ENCODE measurements around the gene TMEM238.

TMEM238 gene

DNA sequence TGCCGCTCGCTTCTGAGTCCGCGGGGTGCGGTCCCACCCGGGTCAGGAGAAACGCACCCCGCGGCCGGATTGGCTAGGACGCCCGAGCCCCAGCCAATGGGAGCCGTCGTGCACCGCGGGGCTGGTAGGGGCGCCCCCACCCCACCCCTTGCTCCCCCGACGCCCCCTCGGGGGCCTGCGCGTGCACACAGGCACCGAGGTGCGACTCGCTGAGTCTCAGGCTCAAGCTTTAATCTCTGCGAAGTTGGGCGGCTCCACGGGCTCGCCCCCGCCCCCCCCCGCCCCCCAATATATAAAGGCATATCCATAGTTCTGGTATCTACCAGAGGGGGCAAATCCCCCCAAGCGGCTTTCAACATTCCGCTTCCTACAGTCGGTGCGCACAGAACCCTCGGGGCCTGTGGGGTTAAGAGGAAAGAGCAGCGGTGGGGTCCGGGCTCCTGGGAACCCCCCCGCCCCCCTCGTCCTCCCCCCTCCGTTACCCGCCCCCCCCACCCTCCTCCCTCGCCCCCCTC is 29.3 kb downstream of the TMEM238 start, which contains the start of gene COX6B2:
COX6B2 (minus strand) TSS at position 22 of the 515 bp plus-strand sequence. CDS start 198 bp downstream, outside the sequence.
- no peak for DNase-seq

DNA sequence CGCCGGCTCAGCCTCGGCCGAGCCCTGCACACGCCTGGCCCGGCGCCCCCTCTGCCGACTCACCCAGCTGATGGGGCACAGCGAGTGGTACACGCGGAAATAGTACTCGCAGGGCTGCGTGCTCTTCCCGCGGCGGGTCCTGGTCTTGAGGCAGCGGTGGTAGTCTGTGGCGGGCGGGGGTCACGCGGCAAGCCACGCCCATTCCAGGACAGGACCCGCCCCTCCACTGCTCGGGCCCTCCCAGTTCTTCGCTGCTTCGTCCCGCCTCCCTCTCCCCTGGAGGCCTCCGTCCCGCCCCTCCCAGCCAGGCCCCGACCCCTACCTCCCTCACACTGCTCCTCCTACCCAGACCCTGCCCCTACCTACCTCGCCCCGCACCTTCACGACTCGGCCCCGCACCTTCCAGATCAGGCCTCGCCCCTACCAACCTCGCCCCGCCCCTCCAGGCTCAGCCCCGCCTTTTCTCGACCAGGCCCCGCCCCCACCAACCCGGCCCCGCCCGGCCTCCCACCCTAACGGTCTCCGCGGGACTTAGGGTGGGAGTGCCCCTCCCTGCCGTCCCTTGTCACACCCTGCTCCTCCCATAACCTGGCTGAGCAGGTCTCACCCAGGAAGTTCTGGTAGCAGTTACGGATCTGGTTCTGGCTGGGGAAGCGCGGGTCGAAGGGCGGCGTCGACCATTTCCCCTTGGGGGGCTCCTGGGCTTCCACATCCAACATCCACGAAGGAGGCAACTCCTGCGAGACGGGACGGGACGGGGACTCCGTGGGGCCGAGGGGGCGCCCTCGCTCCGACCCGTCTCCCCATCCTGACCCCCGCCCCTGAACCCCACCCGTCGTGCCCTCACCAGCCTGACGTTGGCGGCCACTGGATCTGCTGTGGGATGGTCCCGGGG is 30.0 kb downstream of the TMEM238 start:
- no peak for DNase-seq

DNA sequence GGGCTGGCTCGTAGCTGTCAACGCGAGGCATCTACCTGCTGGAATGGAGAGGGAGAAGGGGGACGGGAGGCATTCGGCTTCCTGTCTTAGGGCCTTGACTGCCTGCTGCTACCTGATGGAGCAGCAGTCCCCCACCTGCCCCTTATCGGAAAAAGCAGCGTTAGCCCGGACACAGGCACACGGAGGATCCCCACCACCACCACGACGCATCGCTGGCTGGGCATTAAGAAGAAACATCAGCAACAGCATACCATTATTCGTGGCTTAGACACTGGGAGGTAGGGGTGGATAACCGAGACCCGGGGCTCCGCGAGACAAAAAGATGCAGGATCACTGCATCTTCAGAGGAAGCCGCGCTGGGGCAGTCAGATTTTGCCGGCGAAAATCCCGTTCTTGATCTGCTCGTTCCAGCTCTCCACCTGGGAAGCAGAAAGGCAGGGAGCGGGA is 30.7 kb downstream of the TMEM238 start:
- DNase-seq, result no peak

DNA sequence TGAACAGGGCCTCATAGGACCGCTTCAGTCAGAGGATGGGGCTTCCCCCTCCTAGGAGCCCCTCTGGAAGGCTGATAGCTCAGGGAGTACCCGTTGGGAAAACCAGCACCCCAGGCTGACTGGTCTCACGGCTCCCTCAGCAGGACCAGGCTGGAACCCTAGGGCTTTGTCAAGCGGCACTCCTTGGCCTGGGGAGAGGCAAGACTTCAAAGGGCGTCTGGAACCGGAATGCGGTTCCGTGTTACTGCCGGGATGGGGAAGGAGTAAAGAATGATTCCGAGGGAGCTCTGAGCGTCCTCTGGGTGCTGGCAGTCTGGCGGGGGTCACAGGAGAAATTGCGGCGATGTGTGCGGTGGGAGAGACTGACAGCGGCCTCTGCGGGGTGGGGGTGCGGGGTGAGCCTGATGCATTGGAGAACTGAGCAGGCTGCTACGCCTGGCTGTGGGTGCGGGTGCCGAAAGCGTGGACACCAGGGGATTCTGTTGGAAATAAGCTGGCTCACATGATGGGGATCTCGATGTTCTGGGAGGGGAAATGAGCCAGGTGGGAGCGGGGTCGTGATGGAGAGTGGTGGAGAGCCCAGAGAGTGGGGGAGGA is 31.4 kb downstream of the TMEM238 start:
- DNase-seq, result no peak

DNA sequence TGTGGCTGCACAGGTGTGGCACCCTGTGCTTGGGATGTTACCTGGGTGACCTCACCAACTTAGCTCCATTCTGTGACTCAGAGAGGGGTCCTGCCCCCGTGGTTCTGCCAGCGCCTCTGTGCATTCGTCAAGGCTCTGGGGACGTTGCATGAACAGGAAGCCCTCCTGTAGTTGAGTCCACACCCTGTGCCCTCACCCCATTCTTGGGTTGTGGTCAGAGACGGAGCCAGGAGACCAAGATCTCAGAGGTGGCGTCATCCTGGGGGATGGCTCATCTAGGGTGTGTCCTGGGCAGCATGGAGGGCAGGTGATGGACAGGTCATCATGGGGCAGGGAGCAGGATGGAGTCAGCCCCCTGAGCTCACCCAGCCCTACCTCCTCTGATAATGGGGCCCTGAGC is 32.1 kb downstream of the TMEM238 start:
- no peak for DNase-seq

DNA sequence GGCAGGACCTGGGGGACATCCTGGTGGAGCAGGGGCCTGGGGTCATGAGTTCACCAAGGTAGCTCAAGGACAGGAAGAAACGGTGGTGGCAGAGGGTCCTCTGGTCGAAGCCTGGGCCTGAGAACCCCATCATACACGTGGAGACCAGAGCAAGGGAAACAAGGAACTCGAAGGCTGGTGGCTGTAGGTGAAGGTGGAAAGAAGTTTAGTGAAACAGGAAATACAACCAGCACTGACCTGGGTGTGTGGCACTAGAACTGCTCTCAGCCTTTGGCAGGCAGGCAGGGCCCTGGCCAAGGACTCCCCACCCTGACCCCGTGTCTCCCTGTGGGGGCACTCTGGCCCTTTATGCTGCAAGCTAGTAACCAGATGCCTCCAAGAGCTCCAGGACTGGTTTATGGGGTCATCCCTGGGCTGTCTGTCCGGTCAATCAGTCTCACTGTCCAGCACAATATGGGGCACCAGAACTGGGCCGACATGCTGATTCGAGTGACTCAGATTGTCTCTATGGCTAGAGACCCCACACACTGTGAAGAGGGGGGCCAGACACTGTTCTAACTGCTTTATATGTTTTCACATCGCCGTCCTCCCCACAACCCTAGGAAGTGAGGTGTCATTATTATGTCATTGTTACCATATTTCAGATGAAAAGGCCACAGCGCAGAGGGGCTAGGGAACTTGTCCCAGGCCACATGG is 33.3 kb downstream of the TMEM238 start:
- no peak for DNase-seq

DNA sequence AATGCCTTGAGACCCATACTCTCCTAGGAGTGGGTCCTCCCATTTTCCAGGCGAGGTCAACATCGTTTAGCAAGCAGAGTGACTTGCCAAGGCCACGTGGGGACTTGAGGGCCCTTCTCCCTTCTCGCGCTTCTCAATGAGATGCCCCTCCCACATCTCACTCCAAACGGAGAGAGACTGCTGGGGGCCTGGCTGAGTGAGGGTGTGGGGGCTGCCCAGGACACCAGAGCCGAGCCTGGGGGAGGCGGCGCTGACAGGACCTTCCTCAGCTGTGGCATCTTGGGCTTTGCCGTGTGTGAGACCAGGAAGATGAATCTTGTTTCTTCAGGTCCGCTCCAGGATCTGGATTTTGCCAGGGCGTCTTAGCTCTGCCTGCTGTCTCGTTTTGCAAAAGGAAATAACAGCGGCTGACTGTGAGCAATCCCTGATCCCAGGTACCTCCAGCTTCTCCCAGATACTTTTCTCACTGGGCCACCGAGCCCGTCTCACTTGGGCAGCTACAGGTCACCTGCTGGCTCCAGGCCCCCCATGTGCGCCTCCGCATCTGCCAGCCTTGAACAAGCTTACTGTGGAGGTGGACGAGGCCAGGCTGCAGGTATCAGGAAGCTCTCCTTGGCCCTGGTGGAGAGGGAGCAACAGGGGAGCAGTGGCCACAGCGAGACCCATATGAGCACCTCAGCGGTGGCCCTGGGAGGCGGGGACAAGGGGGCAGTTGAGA is 35.6 kb downstream of the TMEM238 start:
- peak; percentile 82 for DNase-seq

DNA sequence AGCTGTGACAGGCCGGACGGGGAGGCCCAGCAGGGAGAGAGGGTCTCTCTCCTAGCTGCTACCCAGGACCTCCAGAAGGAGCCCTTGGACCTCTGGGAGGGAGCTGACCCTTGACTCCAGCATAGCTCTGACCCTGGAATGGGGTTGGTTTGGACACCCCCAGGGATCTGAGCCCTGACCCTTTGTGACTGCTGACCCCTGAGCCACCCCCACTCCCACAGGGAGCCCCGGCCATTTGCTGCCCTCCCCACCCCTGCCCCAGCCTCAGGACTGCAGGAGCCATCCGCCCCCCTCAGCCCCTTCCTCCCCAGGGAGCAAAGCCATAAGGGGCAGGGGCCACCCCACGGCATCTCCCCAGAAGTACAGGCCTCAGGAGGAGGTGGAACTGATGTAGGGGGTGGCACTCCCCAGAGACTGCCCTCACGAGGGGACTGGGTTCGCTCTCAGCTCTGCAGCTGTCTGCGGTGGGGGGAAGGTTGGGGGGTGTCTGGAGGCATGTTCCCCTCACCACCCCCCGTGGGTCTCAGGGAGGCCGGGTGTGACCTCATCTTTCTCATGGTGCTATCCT is 36.6 kb downstream of the TMEM238 start:
- no peak for DNase-seq

DNA sequence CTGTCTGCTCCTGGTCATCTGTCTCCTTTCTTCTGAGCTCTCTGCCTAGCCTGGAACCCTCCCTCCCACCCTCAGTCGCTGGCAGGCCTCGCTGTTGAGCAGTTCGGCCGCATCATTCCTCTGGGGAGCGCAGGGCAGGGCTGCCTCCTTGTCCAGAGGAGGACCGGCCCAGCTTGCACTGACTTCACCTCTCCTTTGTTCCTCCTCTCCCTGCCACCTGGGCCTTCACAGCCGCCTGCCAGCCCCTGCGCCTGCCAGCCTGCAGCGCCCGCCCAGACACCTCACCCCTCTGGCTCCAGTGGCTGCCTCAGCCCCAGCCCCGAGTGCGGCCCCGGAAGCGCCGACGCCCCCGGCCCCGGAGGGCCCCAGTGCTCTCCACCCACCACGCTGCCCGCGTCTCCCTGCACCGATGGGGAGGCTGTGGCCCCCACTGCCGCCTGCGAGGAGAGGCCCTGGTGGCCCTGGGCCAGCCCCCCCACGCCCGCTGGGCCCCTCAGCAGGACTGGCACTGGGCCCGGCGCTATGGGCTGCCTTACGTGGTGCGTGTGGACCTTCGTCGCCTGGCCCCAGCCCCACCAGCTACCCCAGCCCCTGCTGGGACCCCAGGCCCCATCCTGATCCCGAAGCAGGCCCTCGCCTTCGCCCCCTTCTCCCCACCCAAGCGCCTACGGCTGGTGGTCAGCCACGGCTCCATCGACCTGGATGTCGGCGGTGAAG is 37.2 kb downstream of the TMEM238 start:
- no peak for DNase-seq

DNA sequence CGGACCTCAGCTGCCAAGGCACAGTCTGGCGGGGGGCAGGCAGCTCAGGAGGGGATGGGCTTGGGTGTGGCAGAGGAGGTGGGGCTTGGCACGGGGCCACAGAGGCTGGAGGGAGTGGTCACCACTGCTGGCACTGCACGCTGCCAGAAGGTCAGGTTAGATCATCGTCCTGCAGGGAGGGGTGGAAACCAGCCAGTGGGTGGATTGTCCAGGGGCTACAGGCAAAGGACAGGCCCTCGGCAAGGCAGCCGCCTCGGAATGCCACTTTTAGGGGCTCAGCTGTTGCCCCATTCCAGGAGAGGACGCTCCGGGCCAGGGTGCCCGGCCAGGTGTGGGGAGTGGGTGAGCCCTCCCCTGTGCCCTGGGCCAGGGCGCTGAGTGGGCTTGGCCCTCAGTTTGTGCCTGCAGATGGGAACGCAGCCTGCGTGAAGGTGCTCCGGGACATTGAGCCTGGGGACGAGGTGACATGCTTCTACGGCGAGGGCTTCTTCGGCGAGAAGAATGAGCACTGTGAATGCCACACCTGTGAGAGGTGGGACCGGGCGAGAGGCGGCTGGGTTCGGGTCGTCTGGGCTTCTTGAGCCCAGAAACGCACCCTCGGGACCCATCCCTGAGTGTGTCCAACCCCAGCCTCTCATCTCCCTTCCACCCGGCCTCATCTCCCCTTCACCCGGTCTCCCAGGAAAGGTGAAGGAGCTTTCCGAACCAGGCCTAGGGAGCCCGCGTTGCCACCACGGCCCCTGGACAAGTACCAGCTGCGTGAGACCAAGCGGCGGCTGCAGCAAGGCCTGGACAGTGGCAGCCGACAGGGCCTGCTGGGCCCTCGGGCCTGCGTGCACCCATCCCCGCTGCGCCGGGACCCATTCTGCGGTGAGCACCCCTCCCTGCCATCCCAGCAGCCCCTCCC is 38.0 kb downstream of the TMEM238 start:
- no peak for DNase-seq

DNA sequence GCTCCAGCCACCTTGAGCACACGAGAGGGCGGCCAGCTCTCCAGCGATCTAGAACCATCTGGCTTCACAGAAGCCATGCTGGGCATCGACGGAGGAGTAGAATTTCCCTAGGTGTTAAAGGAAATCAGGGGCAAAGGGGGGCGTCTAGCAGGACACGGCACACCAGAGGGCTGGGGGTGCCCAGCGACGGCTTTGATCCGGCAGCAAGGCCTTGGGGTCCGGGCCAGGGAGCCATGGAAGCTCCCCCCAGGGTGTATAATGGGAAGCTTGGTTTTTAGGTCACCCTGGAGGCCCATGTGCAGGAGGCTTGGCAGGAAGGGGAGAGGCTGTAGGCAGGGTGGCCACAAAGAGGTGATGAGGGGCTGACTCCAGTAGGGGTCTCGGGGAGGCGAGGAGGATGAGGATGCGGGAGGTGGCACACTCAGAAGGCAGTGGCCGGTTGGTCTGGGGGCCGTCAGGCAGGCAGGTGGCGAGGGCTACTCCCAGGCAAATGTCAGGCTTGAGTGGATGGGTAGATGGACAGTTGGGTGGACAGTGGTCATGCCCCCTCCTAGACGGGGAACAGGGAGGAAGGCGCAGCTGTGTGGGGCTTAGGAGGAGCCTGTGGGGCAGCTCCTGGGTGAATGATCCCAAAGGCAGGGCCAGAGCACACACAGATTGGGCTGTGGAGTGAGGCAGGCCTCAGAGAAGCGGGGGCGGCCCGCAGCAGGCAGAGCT is 38.8 kb downstream of the TMEM238 start:
- DNase-seq, result no peak

DNA sequence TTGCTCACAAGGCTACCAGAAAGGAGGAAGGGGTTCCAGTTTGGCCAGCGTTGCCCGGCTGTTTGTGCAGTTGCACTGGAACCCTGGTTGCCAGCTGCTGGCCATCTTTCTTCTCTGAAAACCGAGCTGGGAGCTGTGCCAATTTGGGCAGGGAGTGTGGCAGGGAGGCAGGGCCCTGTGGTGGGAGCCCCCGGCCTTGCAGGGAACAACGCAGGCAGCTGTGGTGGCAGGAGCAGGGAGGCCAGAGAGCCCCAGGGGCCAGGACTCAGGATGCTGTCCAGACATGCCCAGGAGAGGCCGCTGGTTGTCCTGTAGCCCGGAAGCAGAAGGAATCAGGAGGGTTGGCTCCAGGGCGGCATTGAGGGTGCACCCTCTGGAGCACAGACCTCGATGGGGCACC is 39.6 kb downstream of the TMEM238 start:
- DNase-seq, result peak; percentile 85

DNA sequence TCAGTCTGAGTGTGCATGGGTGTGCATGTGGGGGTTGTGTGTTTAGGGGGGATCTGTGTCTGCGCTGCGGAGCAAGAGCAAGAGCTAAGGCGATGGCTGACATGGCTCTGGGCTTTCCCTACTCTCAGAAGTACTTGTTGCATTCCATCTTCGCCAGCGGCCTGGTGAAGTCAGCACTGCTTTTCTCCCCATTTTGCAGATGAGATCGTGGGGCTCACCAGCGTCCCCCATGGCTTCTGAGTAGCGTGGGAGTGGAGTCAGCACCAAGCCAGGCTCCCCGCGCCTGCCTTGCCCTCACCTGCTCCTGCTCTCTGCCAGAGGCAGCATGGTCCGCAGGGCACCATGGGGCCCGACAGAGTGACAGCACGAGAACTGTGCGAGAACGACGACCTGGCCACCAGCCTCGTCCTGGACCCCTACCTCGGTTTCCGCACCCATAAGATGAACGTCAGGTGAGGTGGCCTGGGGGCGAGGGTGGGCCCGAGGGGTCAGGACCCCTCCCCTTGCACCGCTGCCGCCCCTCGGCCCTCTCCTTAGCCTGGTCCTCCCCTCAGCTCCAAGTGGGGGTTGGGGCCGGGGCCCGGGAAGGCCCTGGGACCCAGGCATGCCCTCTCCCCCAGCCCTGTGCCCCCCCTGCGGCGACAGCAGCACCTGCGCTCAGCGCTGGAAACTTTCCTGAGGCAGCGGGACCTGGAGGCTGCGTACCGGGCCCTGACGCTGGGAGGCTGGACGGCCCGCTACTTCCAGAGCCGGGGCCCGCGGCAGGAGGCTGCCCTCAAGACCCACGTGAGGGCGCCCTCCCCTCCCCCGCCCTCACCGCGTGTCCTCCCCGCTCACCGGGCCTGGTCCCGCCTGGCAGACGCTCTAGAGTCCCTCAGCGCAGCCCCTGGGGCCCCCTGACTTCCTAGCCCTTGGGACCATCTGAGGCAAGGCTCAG is 42.2 kb downstream of the TMEM238 start:
- no peak for DNase-seq

DNA sequence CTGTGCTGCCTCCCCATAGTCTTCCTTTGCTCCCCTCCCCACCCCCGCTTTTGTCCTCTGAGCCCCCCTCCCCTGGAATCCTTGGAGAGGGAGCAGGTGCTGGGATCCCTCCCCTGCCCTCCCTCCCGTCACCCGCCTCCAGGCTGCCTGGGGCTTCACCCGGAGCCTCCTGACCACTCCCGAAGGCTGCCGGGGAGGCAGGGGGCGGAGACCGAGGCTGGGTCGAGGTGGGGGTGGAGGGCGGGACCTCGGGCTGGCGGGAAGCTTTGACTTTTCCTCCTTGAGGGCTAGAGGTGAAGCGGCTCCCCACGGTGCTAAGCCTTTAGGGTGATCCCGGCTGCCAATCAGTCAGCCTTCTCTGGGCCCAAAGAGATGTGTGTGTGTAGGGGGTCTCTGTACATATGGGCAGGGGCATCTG is 42.9 kb downstream of the TMEM238 start:
- DNase-seq, result peak; percentile 66

DNA sequence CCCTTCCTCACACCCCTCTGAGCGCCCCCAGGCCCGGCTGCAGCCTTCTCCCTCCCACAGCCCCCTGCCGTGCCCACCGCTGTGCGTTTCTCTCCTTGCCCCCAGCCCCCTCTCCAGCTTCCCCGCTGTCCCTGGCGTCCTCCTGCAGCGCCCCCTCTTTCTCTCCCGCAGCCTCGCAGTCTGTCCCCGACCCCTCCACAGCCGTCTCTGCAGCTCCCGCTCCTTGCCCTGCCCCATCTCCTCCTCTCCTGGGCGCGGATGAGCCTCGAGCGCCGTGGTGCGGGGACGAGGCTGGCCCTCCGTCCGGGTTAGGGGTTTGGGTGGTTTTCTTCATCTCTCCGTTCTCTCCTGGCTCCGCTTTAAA is 43.3 kb downstream of the TMEM238 start:
- no peak for DNase-seq

DNA sequence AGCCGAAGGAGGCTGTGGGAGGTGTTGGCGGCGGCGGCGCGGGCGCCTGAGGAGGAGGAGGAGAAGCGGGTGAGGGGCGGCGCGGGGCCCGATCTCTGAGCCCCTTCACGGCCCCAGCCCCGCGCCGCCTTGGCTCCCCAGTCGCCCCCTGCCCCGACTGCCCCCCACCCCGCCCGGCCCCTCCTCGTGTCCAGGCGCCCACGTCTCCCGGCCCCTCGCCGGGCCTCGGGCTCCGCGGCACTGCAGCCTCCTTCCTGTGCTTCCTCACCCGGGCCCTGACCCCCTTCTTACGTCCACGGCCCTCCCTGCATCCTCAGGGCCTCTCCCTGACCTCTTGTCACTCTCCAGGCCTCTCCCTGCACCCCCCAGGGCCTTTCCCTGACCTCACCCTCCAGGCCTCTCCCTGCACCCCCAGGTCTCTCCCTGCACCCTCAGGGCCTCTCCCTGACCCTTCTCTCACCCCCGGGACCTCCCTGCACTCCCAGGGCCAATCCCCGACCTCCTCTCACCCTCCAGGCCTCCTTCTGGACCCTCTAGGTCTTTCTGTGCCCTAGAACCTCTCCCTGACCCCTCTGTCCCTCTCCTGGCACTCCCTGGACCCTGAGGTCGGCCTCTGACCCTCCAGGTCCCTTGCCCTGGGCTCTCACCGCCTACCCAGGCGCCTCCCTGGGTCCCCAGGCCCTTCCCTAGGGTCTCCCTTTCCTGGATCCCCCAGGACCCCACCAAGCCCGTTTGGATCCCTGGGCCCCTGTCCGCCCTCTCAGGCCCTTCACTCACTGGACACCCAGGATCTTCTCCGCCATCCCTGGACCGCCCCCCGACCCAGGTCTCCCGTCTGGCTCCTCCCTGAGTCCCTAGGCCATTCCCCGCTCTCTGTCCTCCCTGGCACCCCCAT is 44.0 kb downstream of the TMEM238 start:
- peak; percentile 35 for DNase-seq

DNA sequence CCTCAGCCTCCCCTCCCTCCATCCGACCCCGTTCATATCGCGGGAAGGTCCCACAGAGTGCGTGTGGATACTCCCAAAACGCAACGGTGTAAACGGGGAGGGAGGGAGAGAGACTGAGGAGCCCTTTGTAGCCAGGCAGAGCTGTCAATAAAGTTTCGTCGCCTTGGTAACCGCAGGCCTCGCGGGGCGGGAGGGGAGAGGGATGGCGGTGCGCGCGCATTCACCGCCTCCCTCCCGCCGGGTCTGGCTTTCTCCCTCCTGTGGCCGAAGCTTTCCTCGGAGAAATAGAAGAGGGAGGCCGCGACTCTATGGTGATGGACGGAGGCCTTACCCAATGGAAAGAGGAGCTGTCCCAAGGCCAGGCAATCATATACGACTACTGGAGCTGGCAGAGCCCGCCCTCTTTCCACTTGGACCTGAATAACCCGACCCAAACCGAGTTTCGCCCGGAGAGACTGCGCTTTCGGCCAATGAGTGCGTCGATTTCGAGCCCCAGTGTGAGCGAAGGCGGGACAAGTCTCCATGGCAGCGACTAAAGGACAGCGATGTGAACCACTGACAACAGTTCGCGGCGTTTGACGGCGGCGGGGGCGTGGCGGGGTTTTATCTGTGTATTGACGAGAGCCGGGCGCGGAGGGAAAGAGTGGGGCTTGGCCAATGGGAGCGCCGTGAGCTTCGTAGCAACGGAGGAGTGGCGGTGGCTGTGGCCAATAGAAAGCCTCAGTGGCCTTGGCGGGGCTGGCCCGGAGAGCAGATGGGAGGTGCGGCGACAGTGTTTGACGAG is 44.8 kb downstream of the TMEM238 start, which contains the start of gene KMT5C:
KMT5C (plus strand) TSS at position 772 of the 784 bp plus-strand sequence. CDS start 2,061 bp downstream, outside the sequence.
- peak; percentile 100 for DNase-seq

Data from DMS79 treated with DMSO at 0.1 percent for 48 hours (cell line).